CD14-positive monocyte (primary cell): ENCODE results near the gene RTN4RL1. TPM values are rescaled to one million over a fixed set of nuclear protein-coding genes. Genes with fewer than 3 reads are reported as not detected.

Source experiments
- DNase-seq, 3 donors: peaks; one replicate each; pipeline ENCODE4 v3.0.0-alpha.2; 2011 to 2022
- H2AFZ ChIP-seq: 2 replicates; pipeline ENCODE4 v1.6.0; 2012; ENCODE audit warnings: mild to moderate bottlenecking, low read depth, low read length, inconsistent platforms; ENCODE audit not compliant: insufficient read depth, poor library complexity, severe bottlenecking
- H3K27ac ChIP-seq, 2 donors: 1 replicate in 1 of 2; 2 replicates in 1 of 2; pipeline ENCODE4 v1.5.1; 2012 to 2013; ENCODE audit warnings: low read length in 2 of 2, control low read depth in 1 of 2, inconsistent platforms in 1 of 2, low read depth in 1 of 2, mild to moderate bottlenecking in 1 of 2
- H3K27me3 ChIP-seq, 2 donors: one replicate each; pipeline versions ENCODE4 v1.6.0 to v1.6.1; 2011 to 2013; ENCODE audit warnings: low read length in 2 of 2; ENCODE audit not compliant: control insufficient read depth in 2 of 2, insufficient read depth in 2 of 2
- H3K36me3 ChIP-seq, 2 donors: replicated peaks in 1 of 2; 1 replicate in 1 of 2; 2 replicates in 1 of 2; pipeline versions ENCODE4 v1.5.1 to v1.6.1; 2012 to 2013; ENCODE audit warnings: low read length in 2 of 2, control low read depth in 1 of 2, inconsistent platforms in 1 of 2, mild to moderate bottlenecking in 1 of 2; ENCODE audit not compliant: insufficient read depth in 2 of 2, control insufficient read depth in 1 of 2
- H3K4me1 ChIP-seq, 2 donors: 1 replicate in 1 of 2; 2 replicates in 1 of 2; pipeline versions ENCODE4 v1.5.1 to v1.6.1; 2012 to 2013; ENCODE audit warnings: low read length in 2 of 2, control low read depth in 1 of 2, inconsistent platforms in 1 of 2, mild to moderate bottlenecking in 1 of 2, moderate library complexity in 1 of 2; ENCODE audit not compliant: insufficient read depth in 2 of 2, control insufficient read depth in 1 of 2
- H3K4me2 ChIP-seq: replicated peaks from 2 replicates; pipeline ENCODE3; 2012; ENCODE audit warnings: low read length, moderate library complexity, mild to moderate bottlenecking; ENCODE audit not compliant: poor library complexity, severe bottlenecking; ENCODE audit errors: extremely low read depth
- H3K4me3 ChIP-seq, 3 experiments: fragments of 200-600 bp in 1 of 3; sonication (generic) in 1 of 3; replicated peaks in 1 of 3; 1 replicate in 2 of 3; 2 replicates in 1 of 3; pipeline ENCODE4 v1.5.1; 2011 to 2013; ENCODE audit warnings: low read length in 3 of 3, mild to moderate bottlenecking in 3 of 3, control low read depth in 2 of 3, low read depth in 2 of 3, inconsistent platforms in 1 of 3, moderate library complexity in 1 of 3
- H3K79me2 ChIP-seq: 2 replicates; pipeline ENCODE4 v1.6.0; 2012; ENCODE audit warnings: mild to moderate bottlenecking, control low read depth, inconsistent platforms, low read length, moderate library complexity; ENCODE audit not compliant: insufficient read depth
- H3K9ac ChIP-seq: 2 replicates; pipeline ENCODE4 v1.6.0; 2017; ENCODE audit warnings: low read length, mild to moderate bottlenecking; ENCODE audit not compliant: insufficient read depth, poor library complexity, severe bottlenecking
- H3K9me3 ChIP-seq, 2 donors: replicated peaks in 1 of 2; 1 replicate in 1 of 2; 2 replicates in 1 of 2; pipeline versions ENCODE4 v1.5.1 to v1.6.1; 2012 to 2013; ENCODE audit warnings: low read length in 2 of 2, control low read depth in 1 of 2; ENCODE audit not compliant: control insufficient read depth in 1 of 2, insufficient read depth in 1 of 2
- H4K20me1 ChIP-seq: 2 replicates; pipeline ENCODE4 v1.6.0; 2012; ENCODE audit warnings: mild to moderate bottlenecking, low read length, control low read depth, moderate library complexity; ENCODE audit not compliant: insufficient read depth
- H3K27ac Mint-ChIP-seq, 7 donors: one replicate each; pipeline ENCODE4 v1.8.0; 2020; ENCODE audit warnings: mild to moderate bottlenecking in 7 of 7, mixed read lengths in 7 of 7, moderate library complexity in 6 of 7, inconsistent platforms in 2 of 7
- H3K27me3 Mint-ChIP-seq, 3 donors: one replicate each; pipeline ENCODE4 v1.8.0; 2021 to 2022; ENCODE audit warnings: low read depth in 3 of 3, mild to moderate bottlenecking in 3 of 3, mixed read lengths in 3 of 3, moderate library complexity in 3 of 3, inconsistent platforms in 1 of 3
- H3K36me3 Mint-ChIP-seq, 2 donors: one replicate each; pipeline ENCODE4 v1.8.0; 2020; ENCODE audit warnings: mixed read lengths in 2 of 2, inconsistent platforms in 1 of 2, mild to moderate bottlenecking in 1 of 2
- H3K4me1 Mint-ChIP-seq: one replicate; pipeline ENCODE4 v1.8.0; 2020; ENCODE audit warnings: mild to moderate bottlenecking, mixed read lengths
- H3K4me3 Mint-ChIP-seq, 2 donors: one replicate each; pipeline ENCODE4 v1.8.0; 2020; ENCODE audit warnings: mild to moderate bottlenecking in 2 of 2, mixed read lengths in 2 of 2, moderate library complexity in 1 of 2
- H3K9me3 Mint-ChIP-seq, 7 donors: one replicate each; pipeline ENCODE4 v1.8.0; 2020 to 2022; ENCODE audit warnings: mixed read lengths in 7 of 7, mild to moderate bottlenecking in 6 of 7, moderate library complexity in 6 of 7, inconsistent platforms in 2 of 7
- WGBS: methylation state at CpG from one replicate; pipeline ENCODE4 v1.1.5; 2013; ENCODE audit warnings: missing lambda C conversion rate; ENCODE audit not compliant: insufficient coverage; 5-methylcytosine and 5-hydroxymethylcytosine counted together
- intact Hi-C, 2 donors: fragments of 100-400 bp; cut with micrococcal nuclease; formaldehyde crosslinking; loops; one replicate each; pipeline versions ENCODE4 v1.15.0 to v1.15.1; 2023
- polyA plus RNA-seq, 3 donors: library from polyadenylated mRNA; depleted of rRNA in 1 of 3; unstranded in 2 of 3; stranded (reverse) in 1 of 3; fragments of 300-500 nt in 2 of 3; fragments of >200 nt in 1 of 3; fragmentation: Illumina TruSeq in 2 of 3; gene quantifications; 1 replicate in 2 of 3; 2 replicates in 1 of 3; pipeline ENCODE4 v1.2.3, GENCODE V29; 2012 to 2021
- TF ChIP-seq, protein P1 (sequence below): fragments of 200-600 bp; IDR thresholded peaks from one replicate; pipeline ENCODE4 v1.8.0; 2022; ENCODE audit warnings: antibody characterized with exemption, mild to moderate bottlenecking

RTN4RL1 gene
- polyA plus RNA-seq, 3 donors = 0.07 to 0.29 (median 0.11) TPM

GRCh38 chr17:2058586-2059546, 33.7 kb upstream of the RTN4RL1 start:
- under 1% methylated on average over 45 of the region's 78 CpGs for WGBS
- peak overlapping the region; percentile 35 to 67 for H3K27ac ChIP-seq
- peak overlapping the region; percentile 53 for H3K9ac ChIP-seq
- H3K36me3 ChIP-seq = peaks cover 7 to 23% of the 10 kb centered on the region in 2 donors
- peak overlapping the region; percentile 80 to 90 for H3K4me3 Mint-ChIP-seq
- peaks cover 29% of the 10 kb centered on the region for H3K4me1 Mint-ChIP-seq
- H3K27me3 ChIP-seq = peaks cover 19 to 32% of the 10 kb centered on the region in 2 donors
- H3K9me3 ChIP-seq = peaks cover 0 to 3% of the 10 kb centered on the region in 2 donors
- no peaks in the 10 kb centered on the region for H3K79me2 ChIP-seq
- H3K36me3 Mint-ChIP-seq = peaks cover 32 to 36% of the 10 kb centered on the region in 2 donors
- peak overlapping the region; percentile 85 for H3K4me2 ChIP-seq
- H3K4me3 ChIP-seq = peak overlapping the region; percentile 16 to 76 (median 47)
- intact Hi-C loops = loop anchor here (2.0 to 10.0 kb wide), 4 partner anchors 28 to 98 kb away; no protein-coding TSS in a partner anchor
- peak overlapping the region in 3 of 7 donors; percentile 40 to 72 (median 40) for H3K27ac Mint-ChIP-seq
- H4K20me1 ChIP-seq = peaks cover 14% of the 10 kb centered on the region
- peaks cover 24 to 65% (median 32%) of the 10 kb centered on the region in 3 donors for H3K27me3 Mint-ChIP-seq
- H3K4me1 ChIP-seq = peaks cover 37 to 68% of the 10 kb centered on the region in 2 donors
- TF ChIP-seq, protein P1, sequence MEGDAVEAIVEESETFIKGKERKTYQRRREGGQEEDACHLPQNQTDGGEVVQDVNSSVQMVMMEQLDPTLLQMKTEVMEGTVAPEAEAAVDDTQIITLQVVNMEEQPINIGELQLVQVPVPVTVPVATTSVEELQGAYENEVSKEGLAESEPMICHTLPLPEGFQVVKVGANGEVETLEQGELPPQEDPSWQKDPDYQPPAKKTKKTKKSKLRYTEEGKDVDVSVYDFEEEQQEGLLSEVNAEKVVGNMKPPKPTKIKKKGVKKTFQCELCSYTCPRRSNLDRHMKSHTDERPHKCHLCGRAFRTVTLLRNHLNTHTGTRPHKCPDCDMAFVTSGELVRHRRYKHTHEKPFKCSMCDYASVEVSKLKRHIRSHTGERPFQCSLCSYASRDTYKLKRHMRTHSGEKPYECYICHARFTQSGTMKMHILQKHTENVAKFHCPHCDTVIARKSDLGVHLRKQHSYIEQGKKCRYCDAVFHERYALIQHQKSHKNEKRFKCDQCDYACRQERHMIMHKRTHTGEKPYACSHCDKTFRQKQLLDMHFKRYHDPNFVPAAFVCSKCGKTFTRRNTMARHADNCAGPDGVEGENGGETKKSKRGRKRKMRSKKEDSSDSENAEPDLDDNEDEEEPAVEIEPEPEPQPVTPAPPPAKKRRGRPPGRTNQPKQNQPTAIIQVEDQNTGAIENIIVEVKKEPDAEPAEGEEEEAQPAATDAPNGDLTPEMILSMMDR = peak; percentile 91
- no peak overlapping the region for H2AFZ ChIP-seq
- H3K9me3 Mint-ChIP-seq = peaks cover 0 to 6% (median 0%) of the 10 kb centered on the region in 7 donors
- DNase-seq = peak; percentile 76 to 81 (median 81)
